22Rv1 (cell line): ENCODE measurements around the gene SLC9B1.

Experiments
- ZFX ChIP-seq: fragments of 450-650 bp; IDR thresholded peaks from 2 replicates; pipeline ENCODE4 v1.6.1; 2017; ENCODE audit warnings: antibody characterized with exemption, borderline replicate concordance
- TF ChIP-seq, protein P1 (sequence below): fragments of 450-650 bp; IDR thresholded peaks from 2 replicates; pipeline ENCODE4 v1.5.1; 2017; ENCODE audit warnings: mild to moderate bottlenecking

DNA sequence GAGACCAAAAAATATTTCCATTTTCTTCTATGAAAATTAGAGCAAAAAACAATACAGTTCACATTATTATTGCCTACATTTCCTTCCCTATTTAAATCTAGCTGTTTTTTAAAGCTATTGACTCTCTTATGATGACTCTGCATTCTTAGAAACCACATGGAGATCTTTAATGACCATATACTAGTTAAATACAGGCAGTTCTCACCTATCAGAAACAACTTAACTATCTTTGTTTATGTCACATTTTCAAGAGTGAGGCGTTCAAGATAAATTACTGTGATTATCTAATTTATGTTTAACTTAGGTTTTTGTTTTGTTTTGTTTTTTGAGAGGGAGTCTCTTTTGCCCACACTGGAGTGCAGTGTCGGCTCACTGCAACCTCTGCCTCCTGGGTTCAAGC lies 147.7 kb downstream of the SLC9B1 start:
- TF ChIP-seq, protein P1, sequence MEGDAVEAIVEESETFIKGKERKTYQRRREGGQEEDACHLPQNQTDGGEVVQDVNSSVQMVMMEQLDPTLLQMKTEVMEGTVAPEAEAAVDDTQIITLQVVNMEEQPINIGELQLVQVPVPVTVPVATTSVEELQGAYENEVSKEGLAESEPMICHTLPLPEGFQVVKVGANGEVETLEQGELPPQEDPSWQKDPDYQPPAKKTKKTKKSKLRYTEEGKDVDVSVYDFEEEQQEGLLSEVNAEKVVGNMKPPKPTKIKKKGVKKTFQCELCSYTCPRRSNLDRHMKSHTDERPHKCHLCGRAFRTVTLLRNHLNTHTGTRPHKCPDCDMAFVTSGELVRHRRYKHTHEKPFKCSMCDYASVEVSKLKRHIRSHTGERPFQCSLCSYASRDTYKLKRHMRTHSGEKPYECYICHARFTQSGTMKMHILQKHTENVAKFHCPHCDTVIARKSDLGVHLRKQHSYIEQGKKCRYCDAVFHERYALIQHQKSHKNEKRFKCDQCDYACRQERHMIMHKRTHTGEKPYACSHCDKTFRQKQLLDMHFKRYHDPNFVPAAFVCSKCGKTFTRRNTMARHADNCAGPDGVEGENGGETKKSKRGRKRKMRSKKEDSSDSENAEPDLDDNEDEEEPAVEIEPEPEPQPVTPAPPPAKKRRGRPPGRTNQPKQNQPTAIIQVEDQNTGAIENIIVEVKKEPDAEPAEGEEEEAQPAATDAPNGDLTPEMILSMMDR, result no peak
- no peak for TF ChIP-seq ZFX
